T-helper 2 cell treated with Interferon-gamma antibody and Interleukin-4, amounts not matched to agents 100 ng/mL and 5 ng/mL, for 36 hours (primary cell): Measurements from ENCODE around the gene CD6. TPM values are rescaled to one million over a fixed set of nuclear protein-coding genes. Genes with fewer than 3 reads are reported as not detected.

ENCODE experiments used
- intact Hi-C: fragments of 100-400 bp; cut with micrococcal nuclease; formaldehyde crosslinking; loops from one replicate; pipeline ENCODE4 v1.15.1; 2023
- total RNA-seq: library from RNA; stranded (reverse); gene quantifications from 2 replicates; pipeline ENCODE4 v1.2.3, GENCODE V29; 2022

Gene CD6
- total RNA-seq, 1 donor from 2014 or later = 336 TPM

DNA sequence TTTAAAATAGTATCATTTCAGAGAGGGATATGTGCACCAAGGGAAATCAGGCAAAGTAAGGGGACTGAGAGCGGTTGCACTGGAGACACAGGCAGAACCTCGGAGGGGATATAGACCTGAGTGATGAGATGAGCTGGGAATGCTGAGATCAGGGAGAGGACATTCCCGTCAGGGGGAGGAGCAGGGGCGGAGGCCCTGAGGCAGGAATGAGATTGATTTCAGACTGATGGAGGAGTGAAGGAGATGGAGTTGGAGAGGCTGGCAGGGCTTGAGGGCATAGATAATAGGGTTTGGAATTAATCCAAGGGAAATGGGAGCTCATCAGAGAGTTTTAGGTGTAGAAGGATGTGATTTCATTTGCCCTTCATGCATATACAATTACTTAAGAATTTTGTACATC, 13.2 kb downstream of the CD6 start:
- intact Hi-C loops = loop anchor here (5.0 kb wide), 2 partner anchors 58 to 78 kb away; no protein-coding TSS in a partner anchor

DNA sequence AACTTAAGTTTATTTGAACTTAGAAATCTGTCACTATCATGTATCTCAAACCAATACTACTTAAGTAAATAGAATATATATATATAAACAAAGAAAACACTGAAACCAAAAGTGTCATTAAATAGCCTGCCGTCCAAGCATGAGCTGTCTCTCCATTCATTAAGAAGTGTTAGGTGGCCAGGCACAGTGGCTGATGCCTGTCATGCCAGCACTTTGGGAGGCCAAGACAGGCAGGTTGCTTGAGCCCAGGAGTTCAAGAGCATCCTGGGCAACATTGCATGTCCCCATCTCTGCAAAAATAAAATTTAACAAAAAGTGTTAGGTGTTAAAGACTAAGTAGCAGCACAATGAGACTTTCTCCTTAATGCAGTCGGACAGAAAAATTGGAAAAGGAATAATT, 14.0 kb downstream of the CD6 start:
- intact Hi-C loops = loop anchor here (5.0 kb wide), 2 partner anchors 57 to 77 kb away; no protein-coding TSS in a partner anchor

DNA sequence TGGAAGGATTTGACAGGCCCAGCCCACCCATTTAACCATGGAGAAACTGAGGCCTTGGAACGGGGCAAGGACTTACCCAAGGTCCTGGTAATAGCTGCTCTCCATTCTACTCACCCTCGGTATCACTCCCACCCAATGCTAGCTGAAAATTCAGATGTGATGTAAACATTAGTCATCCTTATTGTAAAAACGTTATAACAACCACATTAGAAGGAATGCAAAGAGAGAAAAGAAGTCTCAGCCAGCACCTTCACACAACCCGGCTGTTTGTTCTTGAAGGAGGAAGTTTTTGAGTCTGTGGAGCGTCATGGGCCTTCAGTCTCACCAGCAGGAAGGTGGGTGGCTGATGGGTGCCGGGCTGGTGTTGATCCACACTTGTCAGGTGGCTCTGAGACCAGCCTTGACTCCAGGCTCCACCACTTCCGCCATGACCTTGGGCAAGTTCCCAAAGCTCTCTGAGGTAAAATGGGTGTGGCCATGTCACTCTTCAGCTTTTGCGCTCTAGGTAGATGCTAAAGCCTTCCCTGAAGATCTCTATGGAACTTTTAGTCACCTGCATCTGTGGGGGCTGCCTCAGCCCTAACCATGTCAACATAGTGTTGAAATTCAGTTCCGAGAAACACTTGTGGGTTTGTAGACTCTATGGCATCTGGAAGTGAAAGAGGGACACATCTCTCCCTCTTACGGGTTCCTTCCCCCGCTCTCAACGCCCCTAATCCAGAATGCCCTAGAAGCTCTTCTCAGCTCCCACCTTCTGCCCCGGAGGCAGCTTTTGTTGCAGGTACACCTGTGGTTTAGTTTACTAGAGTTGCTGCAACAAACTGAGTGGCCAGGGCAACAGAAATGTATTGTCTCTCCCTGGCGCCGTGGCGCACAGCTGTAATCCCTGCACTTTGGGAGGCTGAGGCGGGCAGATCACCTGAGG, 14.8 kb downstream of the CD6 start:
- intact Hi-C loops = loop anchor here (1.0 to 5.0 kb wide), 8 partner anchors 8 to 175 kb away; partner anchors contain the start of genes CD6 and VPS37C

- intact Hi-C loops = loop anchor here (2.0 to 5.0 kb wide), 6 partner anchors 15 to 173 kb away; partner anchors contain the start of gene VPS37C
Measured at GRCh38 chr11:60987577-60988277, 16.2 kb downstream of the CD6 start.

DNA sequence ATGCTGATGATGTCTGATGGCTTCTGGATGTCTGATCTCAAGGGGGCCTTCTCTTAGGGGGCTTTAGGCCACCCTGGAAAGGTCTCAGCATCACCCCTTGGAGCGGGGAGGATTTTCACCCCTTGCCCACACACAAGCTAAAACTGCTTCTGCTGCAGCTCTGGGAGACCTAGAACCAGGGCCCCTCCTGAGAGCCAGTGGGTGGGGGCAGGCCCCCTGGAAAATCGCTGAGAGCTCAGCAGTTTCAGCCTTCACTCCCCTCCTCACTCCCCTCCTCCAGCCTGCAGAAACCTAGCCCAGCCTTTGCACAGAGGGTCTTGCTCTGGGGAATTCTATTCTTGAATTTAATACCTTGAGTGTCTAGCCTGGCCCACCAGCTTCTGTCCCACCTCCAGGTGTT, 17.2 kb downstream of the CD6 start:
- intact Hi-C loops = loop anchor here (2.0 to 5.0 kb wide), 3 partner anchors 14 to 74 kb away; no protein-coding TSS in a partner anchor

DNA sequence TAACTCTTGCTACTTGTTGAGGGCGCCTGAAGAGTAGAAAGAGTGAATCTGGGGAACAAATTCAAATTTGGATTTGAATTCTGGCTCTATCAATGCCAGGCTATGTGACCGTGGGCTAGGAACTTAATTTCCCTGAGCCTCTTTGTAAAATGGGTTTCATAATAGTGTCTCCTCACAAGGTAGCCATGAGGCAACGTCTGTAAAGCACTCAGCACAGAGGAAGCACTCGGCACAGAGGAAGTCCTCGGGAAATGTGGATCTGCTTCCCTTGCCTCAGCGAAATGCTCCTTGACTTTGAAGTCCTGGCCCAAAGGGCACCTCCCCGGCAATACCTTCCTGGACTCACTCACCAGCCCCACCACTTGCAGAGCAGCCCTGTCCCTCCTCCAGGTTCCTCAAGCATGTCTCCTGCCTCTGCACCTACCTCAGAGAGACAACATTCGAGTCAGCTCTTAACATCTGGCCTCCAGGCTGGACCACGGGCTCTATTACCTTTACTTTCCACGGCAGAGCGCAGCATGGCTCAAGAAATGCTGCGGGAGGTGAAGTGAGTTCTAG, 17.7 kb downstream of the CD6 start:
- intact Hi-C loops = loop anchor here (2.0 to 5.0 kb wide), 3 partner anchors 14 to 73 kb away; no protein-coding TSS in a partner anchor

DNA sequence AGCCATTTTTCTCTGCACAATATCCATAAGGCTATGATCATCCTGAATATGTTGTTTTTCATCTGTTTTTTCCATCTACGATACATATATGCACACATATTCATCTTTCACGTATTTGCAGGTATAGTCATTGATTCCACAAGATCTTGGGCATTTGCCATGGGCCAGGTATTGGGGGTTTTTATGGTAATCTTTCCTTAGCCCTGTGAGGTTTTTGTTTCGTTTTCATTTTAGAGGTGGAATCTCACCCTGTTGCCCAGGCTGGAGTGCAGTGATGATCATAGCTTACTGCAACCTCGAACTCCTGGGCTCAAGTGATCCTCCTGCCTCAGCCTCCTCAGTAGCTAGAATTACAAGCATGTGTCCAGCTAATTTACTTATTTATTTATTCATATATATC, 20.0 kb downstream of the CD6 start:
- intact Hi-C loops = no loop called here

DNA sequence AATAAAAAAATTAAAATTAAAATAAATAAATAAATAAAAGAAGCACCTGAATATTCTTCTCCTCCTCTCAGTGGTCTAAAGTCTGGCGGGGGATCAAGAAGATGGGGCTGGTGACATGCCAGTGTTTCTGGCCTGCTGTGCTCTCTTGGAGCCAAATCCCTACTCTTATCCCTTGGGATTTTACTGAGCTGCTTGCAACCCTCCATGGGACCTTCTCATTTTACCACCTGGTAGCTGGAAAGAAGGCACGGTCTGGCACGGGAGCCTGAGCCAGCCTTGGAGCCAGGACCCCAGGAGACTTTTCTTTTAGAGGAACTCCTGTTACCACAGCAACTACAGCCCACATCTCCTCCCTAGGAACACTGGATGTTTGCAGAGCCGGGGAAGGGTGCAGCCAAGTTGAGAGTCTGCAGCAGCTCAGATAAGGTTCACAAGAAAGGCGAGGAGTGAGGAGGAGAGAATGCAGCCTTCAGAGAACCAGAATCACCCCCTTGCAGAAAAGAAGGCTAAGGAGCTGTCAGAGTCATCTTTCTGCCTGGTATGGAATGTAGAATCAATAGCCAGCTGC, 21.4 kb downstream of the CD6 start:
- intact Hi-C loops = no loop called here

- intact Hi-C loops = loop anchor here (1.0 kb wide), 1 partner anchor 7 kb away; no protein-coding TSS in a partner anchor
Measured at GRCh38 chr11:60993615-60994014, 22.1 kb downstream of the CD6 start.

GRCh38 chr11:60994541-60995080, 23.1 kb downstream of the CD6 start:
- intact Hi-C loops = loop anchor here (1.0 kb wide), 1 partner anchor 8 kb away; no protein-coding TSS in a partner anchor

DNA sequence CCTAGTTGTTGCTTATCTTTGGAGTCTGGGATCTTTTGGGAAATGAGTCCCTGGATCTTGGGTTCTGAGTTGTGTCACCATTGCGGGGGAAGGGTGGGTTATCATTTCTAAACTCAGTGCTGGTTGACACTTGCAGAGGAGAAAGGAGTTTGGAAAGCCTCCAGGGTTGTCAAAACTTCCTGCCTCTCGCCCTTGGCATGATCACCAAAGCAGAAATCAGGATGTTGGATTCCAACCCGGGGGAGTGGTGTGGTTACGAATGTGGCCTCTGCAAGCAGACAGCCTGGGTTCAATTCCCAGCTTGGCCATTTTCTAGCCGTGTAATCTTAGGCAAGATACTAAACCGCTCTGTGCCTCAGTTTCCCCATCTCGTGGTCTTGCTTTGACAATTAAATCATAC, 24.3 kb downstream of the CD6 start:
- intact Hi-C loops = no loop called here

GRCh38 chr11:60996381-60997138, 25.1 kb downstream of the CD6 start:
- intact Hi-C loops = no loop called here

DNA sequence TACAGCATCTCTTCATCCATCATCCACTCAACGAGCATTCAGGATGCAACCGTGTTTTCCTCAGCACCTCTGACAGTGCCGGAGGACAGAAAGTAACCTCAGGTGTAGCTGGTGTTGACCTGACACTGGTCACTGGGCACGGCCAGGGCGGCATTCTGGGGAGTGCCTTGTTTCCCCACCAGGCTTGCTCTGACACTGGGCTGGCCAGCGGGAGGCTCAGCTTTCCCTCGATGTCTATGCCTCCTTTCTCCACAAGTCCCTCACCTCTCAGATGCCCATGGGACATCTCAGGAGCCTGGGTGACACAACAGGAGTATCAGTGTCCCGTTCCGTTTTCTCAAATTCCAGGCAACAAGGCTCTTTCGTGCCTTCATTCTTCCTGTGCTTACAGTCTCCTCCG, 28.9 kb downstream of the CD6 start:
- intact Hi-C loops = no loop called here

DNA sequence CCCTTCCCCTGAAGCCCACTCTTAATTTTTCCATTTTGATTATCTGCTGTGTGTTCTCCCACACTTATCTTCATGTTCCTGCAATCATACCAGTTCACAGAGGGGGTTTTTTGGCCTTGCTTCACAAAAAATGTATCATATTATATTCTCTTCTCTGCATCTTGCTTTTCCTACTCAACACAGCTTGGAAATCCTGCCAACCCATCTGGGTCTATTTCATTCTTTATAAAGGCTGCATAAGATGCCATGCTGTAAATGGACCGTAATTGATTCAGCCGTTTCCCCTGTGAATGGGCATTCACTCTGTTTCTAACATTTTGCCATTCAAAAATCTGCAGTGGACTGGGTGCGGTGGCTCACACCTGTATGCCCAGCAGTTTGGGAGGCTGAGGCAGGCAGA, 30.5 kb downstream of the CD6 start:
- intact Hi-C loops = loop anchor here (2.0 kb wide), 1 partner anchor 13 kb away; no protein-coding TSS in a partner anchor

DNA sequence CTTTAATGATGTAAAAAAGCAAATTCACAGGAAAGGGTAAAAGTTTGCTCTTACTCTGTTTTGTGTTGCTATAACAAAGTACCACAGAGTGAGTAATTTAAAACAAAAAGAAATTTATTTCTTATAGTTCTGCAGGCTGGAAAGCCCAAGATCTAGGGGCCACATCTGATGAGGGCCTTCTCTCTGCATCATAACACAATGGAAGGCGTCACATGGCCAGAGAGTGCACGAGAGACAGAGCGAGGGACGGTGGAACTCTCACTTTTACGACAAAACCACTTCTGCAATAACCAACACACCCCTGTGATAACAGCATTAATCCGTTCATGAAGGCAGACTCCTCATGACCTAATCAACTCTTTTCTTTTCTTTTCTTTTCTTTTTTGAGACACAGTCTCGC, 31.1 kb downstream of the CD6 start:
- intact Hi-C loops = loop anchor here (2.0 kb wide), 1 partner anchor 14 kb away; no protein-coding TSS in a partner anchor

GRCh38 chr11:61004180-61004611, 32.7 kb downstream of the CD6 start:
- intact Hi-C loops = loop anchor here (2.0 kb wide), 1 partner anchor 25 kb away; no protein-coding TSS in a partner anchor

DNA sequence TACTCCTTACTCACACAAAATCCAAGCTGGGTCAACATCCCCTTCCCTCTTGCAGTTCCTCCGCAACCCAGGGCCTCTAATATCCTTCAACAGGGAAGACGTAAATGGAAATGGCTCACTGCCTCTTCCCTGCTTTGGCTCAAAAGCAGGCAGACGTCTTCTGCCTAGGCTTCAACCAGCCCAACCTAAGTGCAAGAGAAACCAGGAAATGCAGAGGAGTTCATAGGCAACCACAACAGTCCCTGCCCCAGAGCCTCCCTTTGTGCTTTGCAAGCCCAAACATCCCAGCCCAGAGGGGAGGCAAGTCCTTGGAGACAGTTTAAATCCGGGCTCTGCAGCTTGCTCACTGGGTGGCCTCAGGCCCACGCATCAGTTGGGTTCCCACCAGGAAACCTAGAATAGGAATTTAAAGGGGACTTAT, 33.3 kb downstream of the CD6 start:
- intact Hi-C loops = loop anchor here (2.0 kb wide), 1 partner anchor 26 kb away; no protein-coding TSS in a partner anchor

GRCh38 chr11:61007383-61007955, 36.0 kb downstream of the CD6 start:
- intact Hi-C loops = no loop called here
